ENCODE results near the gene KIAA1958.

Gene KIAA1958

GRCh38 chr9:112516769-112517168 lies 30.1 kb downstream of the KIAA1958 start:
- Histone ChIP-seq H3K9me3 (ENCODE audit: insufficient read depth, low read depth, low read length) (no peaks in the 10 kb centered on the region), H3K4me1 (ENCODE audit: insufficient read depth, low read length, poor library complexity, severe bottlenecking) (no peaks in the 10 kb centered on the region), H3K4me2 (ENCODE audit: low read depth, low read length, poor library complexity, severe bottlenecking) (no peak overlapping the region), H3K27me3 (ENCODE audit: insufficient read depth, low read length, poor library complexity, severe bottlenecking) (no peaks in the 10 kb centered on the region), H3K79me2 (ENCODE audit: insufficient read depth, low read length) (peaks cover 39% of the 10 kb centered on the region), H3K4me3 (ENCODE audit: low read length, poor library complexity, severe bottlenecking) (no peak overlapping the region), H4K20me1 (ENCODE audit: insufficient read depth, low read length, poor library complexity, severe bottlenecking) (peaks cover 18% of the 10 kb centered on the region), H3K36me3 (ENCODE audit: insufficient read depth, low read length) (no peaks in the 10 kb centered on the region), H3K9ac (ENCODE audit: low read depth, low read length, poor library complexity, severe bottlenecking) (no peak overlapping the region), H3K9me2 (replicated peaks; ENCODE audit: low read depth, low read length) (no peaks in the 10 kb centered on the region), H3F3A (ENCODE audit: low read depth) (no peaks in the 10 kb centered on the region), H2AFZ (ENCODE audit: low read length) (no peak overlapping the region)
- no peak for TF ChIP-seq CTCF (conservative IDR thresholded peaks at IDR 0.05; ENCODE audit: low read length)
- no peak for TF ChIP-seq EZH2phosphoT487 (IDR thresholded peaks at IDR 0.05; ENCODE audit: borderline replicate concordance)

GRCh38 chr9:112520069-112520468 lies 33.4 kb downstream of the KIAA1958 start:
- Histone ChIP-seq H3K4me2 (ENCODE audit: low read depth, low read length, poor library complexity, severe bottlenecking) (no peak overlapping the region), H3K9ac (ENCODE audit: low read depth, low read length, poor library complexity, severe bottlenecking) (no peak overlapping the region), H3K36me3 (ENCODE audit: insufficient read depth, low read length) (no peaks in the 10 kb centered on the region), H3K9me3 (ENCODE audit: insufficient read depth, low read depth, low read length) (no peaks in the 10 kb centered on the region), H3F3A (ENCODE audit: low read depth) (no peaks in the 10 kb centered on the region), H3K27me3 (ENCODE audit: insufficient read depth, low read length, poor library complexity, severe bottlenecking) (no peaks in the 10 kb centered on the region), H3K4me3 (ENCODE audit: low read length, poor library complexity, severe bottlenecking) (no peak overlapping the region), H2AFZ (ENCODE audit: low read length) (no peak overlapping the region), H3K9me2 (replicated peaks; ENCODE audit: low read depth, low read length) (no peaks in the 10 kb centered on the region), H4K20me1 (ENCODE audit: insufficient read depth, low read length, poor library complexity, severe bottlenecking) (peaks cover 25% of the 10 kb centered on the region), H3K4me1 (ENCODE audit: insufficient read depth, low read length, poor library complexity, severe bottlenecking) (no peaks in the 10 kb centered on the region), H3K79me2 (ENCODE audit: insufficient read depth, low read length) (peaks cover 59% of the 10 kb centered on the region)
- TF ChIP-seq EZH2phosphoT487 (IDR thresholded peaks at IDR 0.05; ENCODE audit: borderline replicate concordance) (no peak), CTCF (conservative IDR thresholded peaks at IDR 0.05; ENCODE audit: low read length) (no peak)

GRCh38 chr9:112520656-112521055 lies 34.0 kb downstream of the KIAA1958 start:
- no peaks in the 10 kb centered on the region for H3K27me3 ChIP-seq (ENCODE audit: insufficient read depth, low read length, poor library complexity, severe bottlenecking)
- H3K9me2 ChIP-seq (replicated peaks; ENCODE audit: low read depth, low read length): no peaks in the 10 kb centered on the region
- H3K9ac ChIP-seq (ENCODE audit: low read depth, low read length, poor library complexity, severe bottlenecking): no peak overlapping the region
- H3K4me3 ChIP-seq (ENCODE audit: low read length, poor library complexity, severe bottlenecking): no peak overlapping the region
- H3F3A ChIP-seq (ENCODE audit: low read depth): no peaks in the 10 kb centered on the region
- TF ChIP-seq EZH2phosphoT487 (IDR thresholded peaks at IDR 0.05; ENCODE audit: borderline replicate concordance): no peak
- TF ChIP-seq CTCF (conservative IDR thresholded peaks at IDR 0.05; ENCODE audit: low read length): no peak
- H3K4me1 ChIP-seq (ENCODE audit: insufficient read depth, low read length, poor library complexity, severe bottlenecking): no peaks in the 10 kb centered on the region
- H3K79me2 ChIP-seq (ENCODE audit: insufficient read depth, low read length): peaks cover 61% of the 10 kb centered on the region
- no peak overlapping the region for H3K4me2 ChIP-seq (ENCODE audit: low read depth, low read length, poor library complexity, severe bottlenecking)
- H3K9me3 ChIP-seq (ENCODE audit: insufficient read depth, low read depth, low read length): no peaks in the 10 kb centered on the region
- H3K36me3 ChIP-seq (ENCODE audit: insufficient read depth, low read length): no peaks in the 10 kb centered on the region
- peaks cover 29% of the 10 kb centered on the region for H4K20me1 ChIP-seq (ENCODE audit: insufficient read depth, low read length, poor library complexity, severe bottlenecking)
- no peak overlapping the region for H2AFZ ChIP-seq (ENCODE audit: low read length)
